ENCODE measurements around the gene NFASC. TPM values are rescaled to one million over a fixed set of nuclear protein-coding genes. Genes with fewer than 3 reads are reported as not detected.

NFASC gene
- total RNA-seq, 4 donors from 2014 or later, result 12.7 to 41.7 (median 19.2) TPM

DNA sequence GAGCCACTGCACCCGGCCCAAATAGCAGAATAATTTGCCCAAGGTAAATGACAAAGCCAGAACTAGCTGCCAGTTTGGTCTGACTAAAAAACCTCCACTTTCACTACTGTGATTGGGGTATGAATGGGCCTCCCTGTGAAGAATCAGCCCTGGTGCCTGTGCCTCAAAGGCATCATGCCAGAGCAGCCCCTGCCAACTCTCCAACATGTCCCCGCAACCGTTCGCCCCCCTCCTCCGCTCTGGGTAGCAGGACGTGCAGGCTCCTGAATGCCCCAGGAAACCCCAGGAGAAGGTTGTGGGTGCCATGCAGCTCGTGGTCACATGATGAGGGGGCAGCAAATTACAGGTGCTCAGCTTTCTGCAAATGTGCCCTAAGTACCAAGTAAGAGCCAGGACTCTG lies 157.7 kb downstream of the NFASC start:
- DNase-seq (ENCODE audit: low spot score in 2 of 2), result no peak
- no peaks in the 10 kb centered on the region for H3K9me3 ChIP-seq
- peaks cover 23% of the 10 kb centered on the region for H3K27me3 ChIP-seq
- 67% methylated on average over 5 of the region's 7 CpGs for WGBS
- no peak overlapping the region for H3K27ac ChIP-seq
- H3K4me1 ChIP-seq, result no peaks in the 10 kb centered on the region
- H3K4me3 ChIP-seq, result no peak overlapping the region
- TF ChIP-seq EP300 (IDR thresholded peaks at IDR 0.05), result no peak
- TF ChIP-seq, protein P1, sequence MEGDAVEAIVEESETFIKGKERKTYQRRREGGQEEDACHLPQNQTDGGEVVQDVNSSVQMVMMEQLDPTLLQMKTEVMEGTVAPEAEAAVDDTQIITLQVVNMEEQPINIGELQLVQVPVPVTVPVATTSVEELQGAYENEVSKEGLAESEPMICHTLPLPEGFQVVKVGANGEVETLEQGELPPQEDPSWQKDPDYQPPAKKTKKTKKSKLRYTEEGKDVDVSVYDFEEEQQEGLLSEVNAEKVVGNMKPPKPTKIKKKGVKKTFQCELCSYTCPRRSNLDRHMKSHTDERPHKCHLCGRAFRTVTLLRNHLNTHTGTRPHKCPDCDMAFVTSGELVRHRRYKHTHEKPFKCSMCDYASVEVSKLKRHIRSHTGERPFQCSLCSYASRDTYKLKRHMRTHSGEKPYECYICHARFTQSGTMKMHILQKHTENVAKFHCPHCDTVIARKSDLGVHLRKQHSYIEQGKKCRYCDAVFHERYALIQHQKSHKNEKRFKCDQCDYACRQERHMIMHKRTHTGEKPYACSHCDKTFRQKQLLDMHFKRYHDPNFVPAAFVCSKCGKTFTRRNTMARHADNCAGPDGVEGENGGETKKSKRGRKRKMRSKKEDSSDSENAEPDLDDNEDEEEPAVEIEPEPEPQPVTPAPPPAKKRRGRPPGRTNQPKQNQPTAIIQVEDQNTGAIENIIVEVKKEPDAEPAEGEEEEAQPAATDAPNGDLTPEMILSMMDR (IDR thresholded peaks at IDR 0.05), result no peak
- TF ChIP-seq POLR2A (IDR thresholded peaks at IDR 0.05), result no peak
- TF ChIP-seq POLR2AphosphoS5 (IDR thresholded peaks at IDR 0.05), result no peak
- H3K36me3 ChIP-seq, result no peaks in the 10 kb centered on the region

DNA sequence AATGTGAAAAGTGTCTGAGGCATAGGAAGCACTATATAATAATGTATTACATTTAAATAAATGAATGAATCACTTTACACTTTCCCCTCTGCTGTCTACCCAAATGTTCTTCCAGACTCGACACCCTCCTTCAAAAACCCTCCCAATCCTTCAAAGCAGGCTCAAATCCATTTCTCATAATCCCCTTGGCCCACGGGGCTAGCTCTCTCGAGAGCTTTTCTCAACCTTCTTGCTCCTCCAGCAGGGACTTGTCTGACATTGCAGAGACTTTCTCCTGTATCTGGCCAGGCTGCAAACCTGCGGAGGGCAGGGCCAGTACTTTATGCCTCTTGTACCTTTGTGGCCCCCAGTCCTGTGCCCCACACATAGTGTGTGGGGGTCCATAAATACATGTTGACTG lies 158.3 kb downstream of the NFASC start:
- Histone ChIP-seq H3K4me3 (no peak overlapping the region), H3K9me3 (no peaks in the 10 kb centered on the region), H3K27me3 (peaks cover 23% of the 10 kb centered on the region), H3K4me1 (no peaks in the 10 kb centered on the region), H3K27ac (no peak overlapping the region), H3K36me3 (no peaks in the 10 kb centered on the region)
- 65% methylated on average over 4 of the region's 4 CpGs for WGBS
- no peak for TF ChIP-seq POLR2A (IDR thresholded peaks at IDR 0.05)
- no peak for TF ChIP-seq POLR2AphosphoS5 (IDR thresholded peaks at IDR 0.05)
- no peak for TF ChIP-seq EP300 (IDR thresholded peaks at IDR 0.05)
- TF ChIP-seq, protein P1 (IDR thresholded peaks at IDR 0.05), result no peak
- no peak for DNase-seq (ENCODE audit: low spot score in 2 of 2)

DNA sequence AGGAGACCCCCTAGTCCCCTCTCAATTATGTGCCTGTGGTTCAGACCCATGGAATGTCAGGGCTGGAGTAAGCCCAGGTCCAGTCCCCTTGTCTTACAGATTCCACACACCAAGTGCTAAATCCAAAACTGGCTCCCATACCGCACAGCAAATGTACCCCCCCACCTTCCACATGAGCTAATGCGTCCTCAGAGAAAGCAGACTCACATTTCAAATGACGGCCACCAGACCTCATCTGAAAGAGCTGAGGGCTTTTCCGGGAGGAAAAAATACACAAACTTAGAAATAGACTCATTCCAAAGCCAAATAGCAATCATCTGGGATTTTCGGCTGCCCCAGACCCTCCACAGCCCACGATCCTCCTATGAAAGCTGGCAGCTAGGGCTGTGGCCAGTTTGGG lies 159.6 kb downstream of the NFASC start:
- Histone ChIP-seq H3K27me3 (peaks cover 23% of the 10 kb centered on the region), H3K27ac (no peak overlapping the region), H3K4me3 (no peak overlapping the region), H3K9me3 (no peaks in the 10 kb centered on the region), H3K4me1 (no peaks in the 10 kb centered on the region), H3K36me3 (no peaks in the 10 kb centered on the region)
- TF ChIP-seq POLR2AphosphoS5 (IDR thresholded peaks at IDR 0.05), result no peak
- TF ChIP-seq POLR2A (IDR thresholded peaks at IDR 0.05), result no peak
- no peak for TF ChIP-seq EP300 (IDR thresholded peaks at IDR 0.05)
- TF ChIP-seq, protein P1 (IDR thresholded peaks at IDR 0.05), result no peak
- WGBS, result 56% methylated on average over 6 of the region's 6 CpGs
- no peak for DNase-seq (ENCODE audit: low spot score in 2 of 2)

DNA sequence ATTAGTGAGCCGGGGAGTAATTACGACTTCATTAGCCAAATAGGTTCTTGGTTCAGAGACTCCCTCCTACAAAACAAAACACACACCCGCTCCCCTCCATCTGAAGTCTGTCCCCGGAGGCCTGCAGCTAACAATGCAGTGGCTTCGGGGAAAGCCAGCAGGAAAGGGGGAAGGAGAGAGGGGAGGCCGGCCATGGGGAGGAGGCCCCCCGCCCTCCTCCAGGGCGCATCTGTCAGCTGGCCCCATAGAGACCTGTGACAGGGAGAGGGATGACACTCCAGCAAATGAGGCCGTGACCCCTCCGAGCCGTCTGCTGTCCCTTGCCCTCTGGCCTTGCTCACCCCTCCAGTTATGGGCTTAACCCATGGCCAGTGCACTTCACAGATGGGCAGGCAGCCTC lies 160.2 kb downstream of the NFASC start:
- Histone ChIP-seq H3K27me3 (peaks cover 23% of the 10 kb centered on the region), H3K36me3 (no peaks in the 10 kb centered on the region), H3K4me3 (no peak overlapping the region), H3K27ac (no peak overlapping the region), H3K9me3 (no peaks in the 10 kb centered on the region), H3K4me1 (no peaks in the 10 kb centered on the region)
- DNase-seq (ENCODE audit: low spot score in 2 of 2), result no peak
- 76% methylated on average over 8 of the region's 11 CpGs for WGBS
- TF ChIP-seq POLR2AphosphoS5 (IDR thresholded peaks at IDR 0.05), result no peak
- TF ChIP-seq, protein P1 (IDR thresholded peaks at IDR 0.05), result no peak
- TF ChIP-seq EP300 (IDR thresholded peaks at IDR 0.05), result no peak
- TF ChIP-seq POLR2A (IDR thresholded peaks at IDR 0.05), result no peak

DNA sequence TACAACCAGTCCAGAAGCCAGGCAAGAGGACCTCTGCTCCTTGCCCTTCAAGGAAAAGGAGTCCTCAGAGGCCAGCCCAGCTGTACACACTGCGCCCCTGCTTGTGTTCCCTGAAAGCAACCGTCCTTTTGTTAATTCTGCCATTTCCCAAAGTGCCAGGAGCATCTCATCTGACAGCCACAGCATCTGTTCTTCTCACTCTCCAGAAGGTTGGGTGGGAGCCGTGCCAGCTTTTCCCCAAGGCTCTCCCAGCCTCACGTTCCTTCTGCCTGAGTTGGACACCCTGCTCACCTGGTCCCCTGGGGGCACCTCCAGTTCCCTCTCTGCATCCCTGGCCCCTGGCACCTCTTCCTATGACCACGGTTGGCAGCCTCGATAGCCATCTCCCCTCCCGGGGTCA lies 161.8 kb downstream of the NFASC start:
- H3K4me3 ChIP-seq, result no peak overlapping the region
- peaks cover 20% of the 10 kb centered on the region for H3K27me3 ChIP-seq
- H3K9me3 ChIP-seq, result no peaks in the 10 kb centered on the region
- no peak for DNase-seq (ENCODE audit: low spot score in 2 of 2)
- H3K36me3 ChIP-seq, result no peaks in the 10 kb centered on the region
- H3K27ac ChIP-seq, result no peak overlapping the region
- WGBS, result 74% methylated on average over 7 of the region's 7 CpGs
- H3K4me1 ChIP-seq, result no peaks in the 10 kb centered on the region
- TF ChIP-seq POLR2A (IDR thresholded peaks at IDR 0.05) (no peak), EP300 (IDR thresholded peaks at IDR 0.05) (no peak), POLR2AphosphoS5 (IDR thresholded peaks at IDR 0.05) (no peak)
- TF ChIP-seq, protein P1 (IDR thresholded peaks at IDR 0.05), result no peak

All from suprapubic skin (tissue), 4 donors.